Fibroblast of pulmonary artery (primary cell): ENCODE data around the gene DHRS12.

ENCODE experiments used
- DNase-seq: peaks from one replicate; pipeline ENCODE4 v3.0.0-alpha.2; 2010; ENCODE audit warnings: low read depth
- H3K4me3 ChIP-seq: replicated peaks from 2 replicates; pipeline ENCODE4 v1.5.1; 2011; ENCODE audit warnings: low read depth, mild to moderate bottlenecking, control low read depth, low read length, moderate library complexity
- CTCF ChIP-seq: IDR thresholded peaks from 2 replicates; pipeline ENCODE4 v1.5.1; 2011; ENCODE audit warnings: mild to moderate bottlenecking, control low read depth, low read length, inconsistent platforms; ENCODE audit errors: missing control alignments

DHRS12 gene

GRCh38 chr13:51821606-51822005 lies 17.6 kb upstream of the DHRS12 start:
- no peak overlapping the region for H3K4me3 ChIP-seq
- TF ChIP-seq CTCF: no peak
- DNase-seq: no peak

- H3K4me3 ChIP-seq: no peak overlapping the region
- DNase-seq: no peak
- TF ChIP-seq CTCF: no peak
Observed at GRCh38 chr13:51820016-51820597, 16.1 kb upstream of the DHRS12 start.

- H3K4me3 ChIP-seq: no peak overlapping the region
Observed at GRCh38 chr13:51819544-51819943, 15.6 kb upstream of the DHRS12 start.

GRCh38 chr13:51818781-51819511 lies 15.0 kb upstream of the DHRS12 start:
- peak; percentile 62 for DNase-seq
- TF ChIP-seq CTCF: no peak
- no peak overlapping the region for H3K4me3 ChIP-seq

More at GRCh38 chr13:51819544-51819943, 15.6 kb upstream of the DHRS12 start:
- no peak for DNase-seq
- TF ChIP-seq CTCF: no peak

GRCh38 chr13:51818276-51818675 lies 14.3 kb upstream of the DHRS12 start:
- no peak overlapping the region for H3K4me3 ChIP-seq
- DNase-seq: no peak

GRCh38 chr13:51817717-51818116 lies 13.8 kb upstream of the DHRS12 start:
- DNase-seq: no peak
- H3K4me3 ChIP-seq: no peak overlapping the region
- TF ChIP-seq CTCF: no peak

More at GRCh38 chr13:51818276-51818675, 14.3 kb upstream of the DHRS12 start:
- TF ChIP-seq CTCF: no peak

- H3K4me3 ChIP-seq: no peak overlapping the region
- DNase-seq: no peak
Observed at GRCh38 chr13:51816604-51817249, 12.8 kb upstream of the DHRS12 start.

More at GRCh38 chr13:51816604-51817249, 12.8 kb upstream of the DHRS12 start:
- TF ChIP-seq CTCF: no peak
